Right ventricle myocardium superior (tissue), 1 donor: Measurements from ENCODE around the gene ID3. TPM values are rescaled to one million over a fixed set of nuclear protein-coding genes. Genes with fewer than 3 reads are reported as not detected.

Experiments used
- ATAC-seq: fragments of 200-7000 bp; cut with Tn5 transposase; one replicate; pipeline ENCODE4 v1.9.1; 2020; ENCODE audit warnings: mild to moderate bottlenecking; ENCODE audit not compliant: poor library complexity
- DNase-seq: peaks from one replicate; pipeline ENCODE4 v3.0.0-alpha.2; 2020
- intact Hi-C: fragments of 100-400 bp; cut with DNase I; formaldehyde crosslinking; loops from one replicate; pipeline ENCODE4 v1.11.2; 2022
- total RNA-seq: library from RNA; stranded (reverse); fragmentation: NEBNext Ultra II Directional; extraction: Animal tissue kit (Norgen Biotek cat#: 25700); gene quantifications from one replicate; pipeline ENCODE4 v1.2.1, GENCODE V29; 2021
- donor health status: DM: no; HTN: yes; CAD: no; lungs with severe emphysema.

Gene ID3
- total RNA-seq, 1 donor from 2014 or later = 73.0 TPM

GRCh38 chr1:23515905-23516304, 43.4 kb downstream of the ID3 start:
- no peak for DNase-seq
- intact Hi-C loops = no loop called here
- ATAC-seq = no peak

DNA sequence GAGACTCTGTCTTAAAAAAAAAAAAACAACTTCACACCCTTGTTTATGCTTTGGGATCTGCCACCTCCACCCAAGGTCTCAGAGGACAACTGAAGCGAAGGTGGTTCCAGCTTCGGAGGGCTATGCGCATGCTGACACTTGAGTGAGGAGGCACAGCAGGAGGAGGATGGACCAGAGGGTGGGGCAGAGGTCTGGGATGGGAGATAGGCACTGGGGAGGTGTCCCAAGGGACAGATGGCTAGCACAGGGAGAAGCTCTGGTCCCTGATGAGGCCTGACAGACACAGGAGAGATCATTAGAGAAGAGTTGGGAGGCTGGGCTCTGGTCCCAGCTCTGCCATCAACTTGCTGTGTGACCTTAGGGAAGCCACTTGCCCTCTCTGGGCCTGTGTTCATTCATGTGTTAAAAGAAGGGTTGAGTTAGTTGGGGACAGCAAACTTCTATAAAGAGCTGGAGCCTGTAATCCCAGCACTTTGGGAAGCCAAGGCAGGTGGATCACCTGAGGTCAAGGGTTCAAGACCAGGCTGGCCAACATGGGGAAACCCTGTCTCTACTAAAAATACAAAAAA, 45.1 kb downstream of the ID3 start:
- DNase-seq = no peak

DNA sequence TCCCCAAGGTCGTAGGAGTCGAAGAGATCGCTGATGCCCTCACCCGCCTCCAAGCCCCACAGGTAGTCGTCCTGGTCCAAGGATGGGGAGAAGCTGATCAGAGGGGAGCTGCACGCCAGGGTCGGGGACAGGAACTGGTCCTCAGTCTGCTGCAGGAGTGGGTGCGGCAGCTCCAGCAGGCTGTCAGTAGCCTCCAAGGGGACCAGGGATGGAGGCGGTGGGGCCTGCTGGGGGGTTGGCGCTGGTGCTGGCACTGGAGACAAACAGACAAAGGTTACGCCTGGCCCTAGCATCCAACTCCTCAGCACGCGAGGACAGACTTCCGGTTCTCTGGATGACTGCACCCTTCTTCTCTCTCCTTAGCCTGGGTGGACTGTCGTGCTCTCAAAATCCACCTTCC, 49.4 kb downstream of the ID3 start:
- no peak for DNase-seq
- intact Hi-C loops = no loop called here

More for the DNA sequence above, 45.1 kb downstream of the ID3 start:
- intact Hi-C loops = no loop called here
- no peak for ATAC-seq

More for the DNA sequence above, 49.4 kb downstream of the ID3 start:
- ATAC-seq = no peak

Other genes with a start within 250 kb of the ID3 start
- 53.5 TPM for gene HNRNPR, start 215.2 kb downstream of the ID3 start, total RNA-seq
- 11.4 TPM for gene ZNF436, start 189.7 kb downstream of the ID3 start, total RNA-seq
- 72.7 TPM for gene TCEA3, start 134.8 kb downstream of the ID3 start, total RNA-seq
- gene ASAP3, start 75.3 kb downstream of the ID3 start, total RNA-seq = 44.6 TPM
- gene E2F2, start 28.3 kb downstream of the ID3 start, total RNA-seq = 0.35 TPM
- 570 TPM for gene RPL11, start 132.3 kb upstream of the ID3 start, total RNA-seq
- 34.5 TPM for gene ELOA, start 184.0 kb upstream of the ID3 start, total RNA-seq
- gene PITHD1, start 218.9 kb upstream of the ID3 start, total RNA-seq = 43.8 TPM
- 26.8 TPM for gene LYPLA2, start 231.6 kb upstream of the ID3 start, total RNA-seq
- gene GALE, start 241.3 kb upstream of the ID3 start, total RNA-seq = 5.3 TPM